GM12892 (cell line): ENCODE results near the gene POU2F3.

Experiments
- POLR2A ChIP-seq: IDR thresholded peaks from 2 replicates; pipeline ENCODE4 v1.6.1; 2011; ENCODE audit warnings: low read depth, low read length, control low read depth
- POLR2AphosphoS5 ChIP-seq: IDR thresholded peaks from 2 replicates; pipeline ENCODE4 v1.6.1; 2011; ENCODE audit warnings: low read depth, low read length, control low read depth
- TAF1 ChIP-seq: IDR thresholded peaks from 2 replicates; pipeline ENCODE4 v1.6.1; 2011; ENCODE audit warnings: low read depth, mild to moderate bottlenecking, control low read depth, low read length, borderline replicate concordance

DNA sequence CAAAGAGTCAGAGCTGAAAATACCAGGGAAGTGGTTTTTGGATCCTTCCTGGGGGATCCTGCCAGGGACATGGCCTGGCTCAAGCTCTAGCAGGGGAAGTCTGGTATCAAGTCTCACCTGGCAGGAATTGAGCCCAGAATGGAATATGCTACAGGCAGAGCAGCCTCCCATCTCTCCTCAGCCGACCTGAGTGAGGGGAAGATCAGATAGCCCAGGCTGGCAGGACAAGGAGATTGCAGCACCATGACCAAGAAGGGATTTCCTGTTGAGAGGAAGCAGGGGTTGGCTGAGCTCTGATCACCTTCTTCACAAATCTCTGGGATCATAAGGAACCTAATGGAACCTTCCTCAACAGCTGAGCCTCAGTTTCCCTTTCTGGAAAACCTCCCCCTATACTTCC, 16.1 kb upstream of the POU2F3 start:
- TF ChIP-seq TAF1 = no peak
- TF ChIP-seq POLR2A = no peak
- TF ChIP-seq POLR2AphosphoS5 = no peak
